GM12878 (cell line): Measurements from ENCODE around the gene CNOT6L.

Experiments
- CTCF ChIP-seq, 3 experiments: IDR thresholded peaks in 2 of 3; conservative IDR thresholded peaks in 1 of 3; 2 replicates each; pipeline ENCODE4 v1.5.1; 2011; ENCODE audit warnings: low read depth in 3 of 3, low read length in 3 of 3, mild to moderate bottlenecking in 3 of 3, control low read depth in 2 of 3, moderate library complexity in 2 of 3, inconsistent platforms in 1 of 3, mixed read lengths in 1 of 3; ENCODE audit not compliant: control insufficient read depth in 2 of 3, insufficient read depth in 1 of 3; ENCODE audit errors: extremely low read depth in 1 of 3
- EZH2 ChIP-seq: IDR thresholded peaks from 2 replicates; pipeline ENCODE4 v1.6.1; 2012; ENCODE audit warnings: low read depth, mild to moderate bottlenecking, control low read depth, inconsistent platforms, low read length, borderline replicate concordance; ENCODE audit not compliant: control insufficient read depth
- FOXM1 ChIP-seq: IDR thresholded peaks from 2 replicates; pipeline ENCODE4 v1.6.1; 2012; ENCODE audit warnings: low read depth, mild to moderate bottlenecking, inconsistent platforms, low read length, moderate library complexity
- GATAD2B ChIP-seq: fragments of 450-650 bp; conservative IDR thresholded peaks from 2 replicates; pipeline ENCODE4 v1.6.1; 2017; ENCODE audit warnings: low read depth, mild to moderate bottlenecking, moderate library complexity
- KDM1A ChIP-seq: fragments of 200-600 bp; sonication (generic); IDR thresholded peaks from 2 replicates; pipeline ENCODE4 v1.6.1; 2016; ENCODE audit warnings: borderline replicate concordance
- RBBP5 ChIP-seq: fragments of 200-600 bp; sonication (generic); conservative IDR thresholded peaks from 2 replicates; pipeline ENCODE4 v1.6.1; 2016
- SUZ12 ChIP-seq: fragments of 200-600 bp; sonication (generic); IDR thresholded peaks from one replicate; pipeline ENCODE4 v1.6.1; 2018; ENCODE audit warnings: antibody characterized with exemption, mild to moderate bottlenecking; ENCODE audit not compliant: unreplicated experiment
- ZZZ3 ChIP-seq: IDR thresholded peaks from 2 replicates; pipeline ENCODE4 v1.6.1; 2011; ENCODE audit warnings: low read depth; ENCODE audit not compliant: control insufficient read depth, insufficient read length

- no peak for TF ChIP-seq CTCF (IDR thresholded peaks at IDR 0.05 in 2 of 3, conservative IDR thresholded peaks at IDR 0.05 in 1 of 3; ENCODE audit: control insufficient read depth in 2 of 3, extremely low read depth in 1 of 3, insufficient read depth in 1 of 3, low read depth in 3 of 3, low read length in 3 of 3)
- TF ChIP-seq SUZ12, result no peak
- TF ChIP-seq FOXM1, result no peak
- no peak for TF ChIP-seq KDM1A
- no peak for TF ChIP-seq EZH2
- no peak for TF ChIP-seq RBBP5
- TF ChIP-seq ZZZ3, result no peak
- TF ChIP-seq GATAD2B, result no peak
These were observed 31.2 kb downstream of the CNOT6L start for GRCh38 chr4:77787969-77788368.
